Esophagus muscularis mucosa (tissue), 4 donors: Measurements from ENCODE around the gene DYRK4. TPM values are rescaled to one million over a fixed set of nuclear protein-coding genes. Genes with fewer than 3 reads are reported as not detected.

Experiments used
- DNase-seq: peaks from one replicate; pipeline ENCODE4 v3.0.0-alpha.2; 2017; ENCODE audit errors: extremely low spot score
- H3K27ac ChIP-seq, 4 donors: fragments of 200-600 bp; sonication (generic); replicated peaks in 1 of 4; 1 replicate in 3 of 4; 2 replicates in 1 of 4; pipeline ENCODE4 v1.5.1; 2016 to 2019; ENCODE audit warnings: mild to moderate bottlenecking in 1 of 4
- H3K27me3 ChIP-seq, 4 donors: fragments of 200-600 bp; sonication (generic); one replicate each; pipeline versions ENCODE4 v1.5.1 to v1.6.0; 2016 to 2019
- H3K36me3 ChIP-seq, 4 donors: fragments of 200-600 bp; sonication (generic); one replicate each; pipeline ENCODE4 v1.5.1; 2016 to 2019
- H3K4me1 ChIP-seq, 4 donors: fragments of 200-600 bp; sonication (generic); one replicate each; pipeline ENCODE4 v1.5.1; 2016 to 2019
- H3K4me3 ChIP-seq, 4 donors: fragments of 200-600 bp; sonication (generic); 1 replicate in 2 of 4; 2 replicates in 2 of 4; pipeline ENCODE4 v1.5.1; 2016 to 2019; ENCODE audit warnings: mild to moderate bottlenecking in 4 of 4, moderate library complexity in 1 of 4
- H3K9me3 ChIP-seq, 4 donors: fragments of 200-600 bp; sonication (generic); 1 replicate in 3 of 4; 2 replicates in 1 of 4; pipeline ENCODE4 v1.5.1; 2016 to 2019
- EP300 ChIP-seq: sonication (generic); formaldehyde crosslinking; IDR thresholded peaks from one replicate; pipeline ENCODE4 v1.6.1; 2017; ENCODE audit warnings: antibody characterized with exemption
- POLR2A ChIP-seq: fragments of 450-650 bp; IDR thresholded peaks from one replicate; pipeline ENCODE4 v1.6.1; 2017; ENCODE audit warnings: antibody characterized with exemption, moderate library complexity, mild to moderate bottlenecking, low read depth
- POLR2AphosphoS5 ChIP-seq, 2 donors: sonication (generic); formaldehyde crosslinking; IDR thresholded peaks; one replicate each; pipeline ENCODE4 v1.6.1; 2017; ENCODE audit warnings: antibody characterized with exemption in 2 of 2
- WGBS: methylation state at CpG from one replicate; pipeline ENCODE4 v1.1.5; 2018; 5-methylcytosine and 5-hydroxymethylcytosine counted together
- intact Hi-C: fragments of 100-400 bp; cut with DNase I; formaldehyde crosslinking; loops from one replicate; pipeline ENCODE4 v1.15.1; 2023
- total RNA-seq, 4 donors: library from RNA; depleted of rRNA; stranded (reverse); fragments of >200 nt; gene quantifications; one replicate each; pipeline versions ENCODE4 v1.1.0 to v1.2.1, GENCODE V29; 2016
- TF ChIP-seq, protein P1 (sequence below), 3 experiments: fragments of 200-600 bp in 2 of 3; fragments of 450-650 bp in 1 of 3; sonication (generic) in 2 of 3; IDR thresholded peaks; one replicate each; pipeline ENCODE4 v1.5.1; 2017 to 2019; ENCODE audit warnings: antibody characterized with exemption in 3 of 3, mild to moderate bottlenecking in 2 of 3, moderate library complexity in 1 of 3

DYRK4 gene
- total RNA-seq, 4 donors from 2014 or later = 35.2 to 47.8 (median 41.3) TPM

DNA sequence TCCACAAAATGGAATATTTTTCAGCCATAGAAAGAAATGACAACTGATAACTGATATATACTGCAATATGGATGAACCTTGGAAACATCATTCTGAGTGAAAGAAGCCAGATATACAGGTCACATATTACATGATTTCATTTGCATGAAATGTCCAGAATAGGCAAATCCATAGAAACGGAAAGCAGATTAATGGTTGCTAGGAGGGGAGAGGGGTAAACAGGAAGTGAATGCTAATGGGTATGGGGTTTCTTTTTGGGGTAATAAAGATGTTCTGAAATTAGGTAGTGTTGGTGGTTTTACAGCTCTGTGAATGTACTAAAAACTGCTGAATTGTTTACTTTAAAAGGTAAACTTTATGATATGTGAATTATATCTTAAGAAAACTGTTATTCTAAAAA is 16.8 kb upstream of the DYRK4 start:
- no peaks in the 10 kb centered on the region for H3K4me1 ChIP-seq
- H3K27me3 ChIP-seq = no peaks in the 10 kb centered on the region
- H3K27ac ChIP-seq = no peak overlapping the region
- no peak for TF ChIP-seq EP300
- TF ChIP-seq, protein P1, sequence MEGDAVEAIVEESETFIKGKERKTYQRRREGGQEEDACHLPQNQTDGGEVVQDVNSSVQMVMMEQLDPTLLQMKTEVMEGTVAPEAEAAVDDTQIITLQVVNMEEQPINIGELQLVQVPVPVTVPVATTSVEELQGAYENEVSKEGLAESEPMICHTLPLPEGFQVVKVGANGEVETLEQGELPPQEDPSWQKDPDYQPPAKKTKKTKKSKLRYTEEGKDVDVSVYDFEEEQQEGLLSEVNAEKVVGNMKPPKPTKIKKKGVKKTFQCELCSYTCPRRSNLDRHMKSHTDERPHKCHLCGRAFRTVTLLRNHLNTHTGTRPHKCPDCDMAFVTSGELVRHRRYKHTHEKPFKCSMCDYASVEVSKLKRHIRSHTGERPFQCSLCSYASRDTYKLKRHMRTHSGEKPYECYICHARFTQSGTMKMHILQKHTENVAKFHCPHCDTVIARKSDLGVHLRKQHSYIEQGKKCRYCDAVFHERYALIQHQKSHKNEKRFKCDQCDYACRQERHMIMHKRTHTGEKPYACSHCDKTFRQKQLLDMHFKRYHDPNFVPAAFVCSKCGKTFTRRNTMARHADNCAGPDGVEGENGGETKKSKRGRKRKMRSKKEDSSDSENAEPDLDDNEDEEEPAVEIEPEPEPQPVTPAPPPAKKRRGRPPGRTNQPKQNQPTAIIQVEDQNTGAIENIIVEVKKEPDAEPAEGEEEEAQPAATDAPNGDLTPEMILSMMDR (IDR thresholded peaks at IDR 0.05) = no peak
- TF ChIP-seq POLR2AphosphoS5 (IDR thresholded peaks at IDR 0.05) = no peak
- TF ChIP-seq POLR2A = no peak
- intact Hi-C loops = no loop called here
- H3K9me3 ChIP-seq = no peaks in the 10 kb centered on the region
- no peaks in the 10 kb centered on the region for H3K36me3 ChIP-seq
- no peak overlapping the region for H3K4me3 ChIP-seq
- DNase-seq = no peak
- 85% methylated on average over 1 of the region's 1 CpG for WGBS

DNA sequence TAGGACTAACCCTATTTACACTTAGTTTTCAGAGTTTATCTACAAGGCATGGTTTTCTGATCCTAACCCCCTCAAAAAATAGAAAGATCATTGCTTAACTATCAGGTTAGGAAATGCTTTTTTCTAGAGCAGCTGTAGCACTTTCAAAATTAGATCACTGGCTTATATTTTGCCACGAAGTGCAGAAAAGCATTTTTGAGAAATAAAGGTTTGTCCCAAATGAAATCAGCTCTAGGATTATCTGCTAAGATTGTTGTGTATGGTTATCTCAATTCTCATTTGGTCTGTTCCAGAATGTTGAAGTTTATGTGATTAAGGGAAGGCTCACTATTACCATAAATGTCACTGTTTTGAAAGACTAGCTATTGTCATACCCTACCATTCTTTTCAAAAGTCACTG is 9.8 kb upstream of the DYRK4 start:
- intact Hi-C loops = no loop called here
- Histone ChIP-seq H3K4me1 (no peaks in the 10 kb centered on the region), H3K4me3 (no peak overlapping the region), H3K36me3 (no peaks in the 10 kb centered on the region), H3K27me3 (no peaks in the 10 kb centered on the region), H3K27ac (no peak overlapping the region), H3K9me3 (no peaks in the 10 kb centered on the region)
- no peak for DNase-seq
- no peak for TF ChIP-seq POLR2AphosphoS5 (IDR thresholded peaks at IDR 0.05)
- no peak for TF ChIP-seq POLR2A
- TF ChIP-seq, protein P1 (IDR thresholded peaks at IDR 0.05) = no peak
- no peak for TF ChIP-seq EP300
- WGBS = 86% methylated on average over 1 of the region's 1 CpG

DNA sequence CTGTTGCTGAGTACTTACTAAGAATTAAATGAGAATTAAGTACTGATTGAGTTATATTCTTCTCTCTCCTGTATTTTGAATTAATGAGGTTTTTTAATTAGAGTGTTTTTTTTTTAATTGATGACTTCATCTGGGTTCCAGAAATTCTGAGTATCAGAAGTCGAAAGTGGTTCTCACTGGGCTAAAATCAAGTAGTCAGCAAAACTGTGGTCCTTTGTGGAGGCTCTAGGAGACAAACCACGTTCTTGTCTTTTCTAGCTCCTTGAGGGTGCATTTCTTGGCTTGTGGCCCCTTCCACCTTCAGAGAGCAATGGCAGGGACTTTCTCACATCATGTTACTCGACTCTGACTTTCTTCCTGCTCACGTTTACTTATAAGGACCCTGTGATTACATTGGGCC is 8.1 kb upstream of the DYRK4 start:
- H3K27me3 ChIP-seq = no peaks in the 10 kb centered on the region
- H3K4me1 ChIP-seq = no peaks in the 10 kb centered on the region
- H3K36me3 ChIP-seq = no peaks in the 10 kb centered on the region
- WGBS = 93% methylated on average over 4 of the region's 4 CpGs
- H3K9me3 ChIP-seq = no peaks in the 10 kb centered on the region
- TF ChIP-seq POLR2A (no peak), EP300 (no peak)
- H3K27ac ChIP-seq = no peak overlapping the region
- intact Hi-C loops = no loop called here
- no peak overlapping the region for H3K4me3 ChIP-seq
- DNase-seq = no peak

DNA sequence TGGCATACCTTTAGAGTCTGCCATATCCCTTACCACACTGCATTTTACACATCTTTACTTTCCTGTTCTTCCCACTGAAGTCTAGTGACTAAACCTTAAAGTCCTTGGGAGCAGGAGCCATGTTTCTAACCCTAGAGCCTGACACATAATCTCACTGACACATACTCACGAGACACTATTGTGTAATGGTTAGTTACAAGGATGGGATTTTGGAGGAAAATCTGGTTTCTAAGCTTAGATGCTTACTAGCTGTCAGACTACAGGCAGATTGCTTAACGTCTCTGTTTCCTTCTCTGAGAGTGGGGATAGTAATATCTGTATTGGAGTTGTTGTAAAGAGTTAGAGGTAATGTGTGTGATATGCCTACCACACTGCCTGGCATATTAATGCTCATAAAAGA is 6.2 kb upstream of the DYRK4 start:
- DNase-seq = no peak
- Histone ChIP-seq H3K36me3 (no peaks in the 10 kb centered on the region), H3K27me3 (no peaks in the 10 kb centered on the region), H3K9me3 (no peaks in the 10 kb centered on the region), H3K4me1 (no peaks in the 10 kb centered on the region), H3K27ac (no peak overlapping the region), H3K4me3 (no peak overlapping the region)
- 84% methylated on average over 2 of the region's 2 CpGs for WGBS
- no peak for TF ChIP-seq POLR2AphosphoS5 (IDR thresholded peaks at IDR 0.05)
- TF ChIP-seq EP300 = no peak
- TF ChIP-seq, protein P1 (IDR thresholded peaks at IDR 0.05) = no peak
- no peak for TF ChIP-seq POLR2A
- intact Hi-C loops = no loop called here

DNA sequence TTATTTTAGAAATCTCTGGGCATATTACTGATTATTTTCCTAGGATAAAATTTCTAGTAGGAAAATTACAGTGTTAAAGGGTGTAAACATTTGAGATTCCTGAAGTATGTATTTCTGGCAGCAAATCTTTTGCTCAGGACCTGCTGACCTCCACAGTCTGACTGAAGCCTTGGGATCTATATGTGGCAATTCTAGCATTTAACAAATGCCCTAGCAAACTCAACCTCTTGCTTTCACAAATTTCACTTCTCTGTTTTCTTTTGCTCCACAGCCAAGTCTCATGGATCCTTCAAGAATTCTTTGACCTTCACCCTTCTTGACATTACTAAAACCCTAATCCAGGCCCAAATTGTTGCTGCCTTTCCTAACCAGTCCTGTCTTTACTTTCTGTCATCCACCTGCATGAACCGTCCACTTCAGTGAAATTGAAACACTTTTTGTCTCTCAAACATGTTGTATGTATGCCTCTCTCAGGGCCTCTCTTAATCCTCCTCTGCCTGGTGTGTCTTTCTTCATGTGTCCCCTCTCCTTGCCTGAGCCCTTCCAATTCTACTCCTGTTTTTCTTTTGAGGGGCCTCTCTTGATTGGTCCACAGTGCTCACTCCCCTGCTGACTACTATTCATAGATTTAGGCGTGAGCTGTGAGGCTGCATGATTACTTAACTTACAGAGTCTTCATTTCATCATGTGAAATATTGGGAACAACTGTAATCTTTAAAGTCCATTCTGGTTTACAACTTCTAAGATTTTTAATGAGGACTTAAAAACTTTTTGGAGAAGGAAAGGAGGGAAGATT is 5.1 kb upstream of the DYRK4 start:
- 87% methylated on average over 2 of the region's 2 CpGs for WGBS
- peaks cover 3 to 4% (median 4%) of the 10 kb centered on the region in 4 donors for H3K4me1 ChIP-seq
- H3K4me3 ChIP-seq = no peak overlapping the region
- H3K27ac ChIP-seq = no peak overlapping the region
- no peaks in the 10 kb centered on the region for H3K36me3 ChIP-seq
- H3K27me3 ChIP-seq = no peaks in the 10 kb centered on the region
- no peak for TF ChIP-seq POLR2A
- TF ChIP-seq EP300 = no peak
- no peak for TF ChIP-seq POLR2AphosphoS5 (IDR thresholded peaks at IDR 0.05)
- TF ChIP-seq, protein P1 (IDR thresholded peaks at IDR 0.05) = no peak
- no peak for DNase-seq
- intact Hi-C loops = no loop called here
- no peaks in the 10 kb centered on the region for H3K9me3 ChIP-seq
